ENCODE data around the gene CUBN.
A peak's percentile ranks its signal among the peaks of the same experiment; 100 is the strongest.

DNA sequence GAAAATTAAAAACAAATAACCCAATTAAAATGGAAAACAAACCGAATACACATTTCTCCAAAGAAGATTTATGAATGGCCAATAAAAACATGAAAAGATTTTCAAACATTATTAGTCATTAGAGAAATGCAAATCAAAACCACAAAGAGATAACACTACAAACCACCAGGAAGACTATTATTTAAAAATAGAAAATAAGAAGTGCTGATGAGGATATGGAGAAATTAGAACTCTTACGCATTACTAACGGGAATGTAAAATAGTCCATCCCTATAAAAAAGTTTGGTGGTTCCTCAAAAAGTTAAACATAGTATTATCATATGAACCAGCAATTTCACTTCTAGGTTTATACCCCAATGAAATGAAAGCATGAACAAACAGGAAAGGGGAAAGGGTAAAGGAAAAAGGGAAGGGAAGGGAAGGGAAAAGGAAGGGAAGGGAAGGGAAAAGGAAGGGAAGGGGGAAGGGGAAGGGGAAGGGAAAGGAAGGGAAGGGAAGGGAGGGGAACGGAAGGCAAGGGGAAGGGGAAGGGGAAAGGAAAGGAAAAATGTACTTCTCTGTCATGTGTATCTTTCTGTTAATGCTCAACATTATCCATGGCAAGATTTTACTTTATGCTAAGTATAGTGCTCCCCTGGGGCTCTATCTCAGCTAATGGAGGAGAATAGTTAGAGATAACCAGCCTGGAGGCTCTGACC lies 187.1 kb downstream of the CUBN start:
- TF ChIP-seq, protein P1, sequence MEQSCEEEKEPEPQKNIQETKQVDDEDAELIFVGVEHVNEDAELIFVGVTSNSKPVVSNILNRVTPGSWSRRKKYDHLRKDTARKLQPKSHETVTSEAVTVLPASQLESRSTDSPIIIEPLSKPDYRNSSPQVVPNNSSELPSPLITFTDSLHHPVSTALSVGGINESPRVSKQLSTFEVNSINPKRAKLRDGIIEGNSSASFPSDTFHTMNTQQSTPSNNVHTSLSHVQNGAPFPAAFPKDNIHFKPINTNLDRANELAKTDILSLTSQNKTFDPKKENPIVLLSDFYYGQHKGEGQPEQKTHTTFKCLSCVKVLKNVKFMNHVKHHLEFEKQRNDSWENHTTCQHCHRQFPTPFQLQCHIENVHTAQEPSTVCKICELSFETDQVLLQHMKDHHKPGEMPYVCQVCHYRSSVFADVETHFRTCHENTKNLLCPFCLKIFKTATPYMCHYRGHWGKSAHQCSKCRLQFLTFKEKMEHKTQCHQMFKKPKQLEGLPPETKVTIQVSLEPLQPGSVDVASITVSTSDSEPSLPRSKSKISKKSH (CRISPR knock-in tag; IDR thresholded peaks at IDR 0.05; ENCODE audit: borderline replicate concordance), result no peak
- TF ChIP-seq HNRNPK (IDR thresholded peaks at IDR 0.05; ENCODE audit: low read depth, low read length, poor library complexity, severe bottlenecking), result peak; percentile 94
- no peak for TF ChIP-seq NFYB (CRISPR knock-in tag; IDR thresholded peaks at IDR 0.05)
- TF ChIP-seq RXRB (CRISPR knock-in tag; IDR thresholded peaks at IDR 0.05; ENCODE audit: borderline replicate concordance), result no peak
- no peak for TF ChIP-seq JUND (CRISPR knock-in tag; IDR thresholded peaks at IDR 0.05)
